ENCODE data around the gene LRRC70. TPM values are rescaled to one million over a fixed set of nuclear protein-coding genes. Genes with fewer than 3 reads are reported as not detected.
A peak's percentile ranks its signal among the peaks of the same experiment; 100 is the strongest.

The LRRC70 gene
- total and polyA plus RNA-seq, 2 of the 8 experiments (the other 6 are each of a cell fraction or from before 2014, with no cell fraction given), result 0.62 to 0.67 TPM

- TF ChIP-seq, protein P1, sequence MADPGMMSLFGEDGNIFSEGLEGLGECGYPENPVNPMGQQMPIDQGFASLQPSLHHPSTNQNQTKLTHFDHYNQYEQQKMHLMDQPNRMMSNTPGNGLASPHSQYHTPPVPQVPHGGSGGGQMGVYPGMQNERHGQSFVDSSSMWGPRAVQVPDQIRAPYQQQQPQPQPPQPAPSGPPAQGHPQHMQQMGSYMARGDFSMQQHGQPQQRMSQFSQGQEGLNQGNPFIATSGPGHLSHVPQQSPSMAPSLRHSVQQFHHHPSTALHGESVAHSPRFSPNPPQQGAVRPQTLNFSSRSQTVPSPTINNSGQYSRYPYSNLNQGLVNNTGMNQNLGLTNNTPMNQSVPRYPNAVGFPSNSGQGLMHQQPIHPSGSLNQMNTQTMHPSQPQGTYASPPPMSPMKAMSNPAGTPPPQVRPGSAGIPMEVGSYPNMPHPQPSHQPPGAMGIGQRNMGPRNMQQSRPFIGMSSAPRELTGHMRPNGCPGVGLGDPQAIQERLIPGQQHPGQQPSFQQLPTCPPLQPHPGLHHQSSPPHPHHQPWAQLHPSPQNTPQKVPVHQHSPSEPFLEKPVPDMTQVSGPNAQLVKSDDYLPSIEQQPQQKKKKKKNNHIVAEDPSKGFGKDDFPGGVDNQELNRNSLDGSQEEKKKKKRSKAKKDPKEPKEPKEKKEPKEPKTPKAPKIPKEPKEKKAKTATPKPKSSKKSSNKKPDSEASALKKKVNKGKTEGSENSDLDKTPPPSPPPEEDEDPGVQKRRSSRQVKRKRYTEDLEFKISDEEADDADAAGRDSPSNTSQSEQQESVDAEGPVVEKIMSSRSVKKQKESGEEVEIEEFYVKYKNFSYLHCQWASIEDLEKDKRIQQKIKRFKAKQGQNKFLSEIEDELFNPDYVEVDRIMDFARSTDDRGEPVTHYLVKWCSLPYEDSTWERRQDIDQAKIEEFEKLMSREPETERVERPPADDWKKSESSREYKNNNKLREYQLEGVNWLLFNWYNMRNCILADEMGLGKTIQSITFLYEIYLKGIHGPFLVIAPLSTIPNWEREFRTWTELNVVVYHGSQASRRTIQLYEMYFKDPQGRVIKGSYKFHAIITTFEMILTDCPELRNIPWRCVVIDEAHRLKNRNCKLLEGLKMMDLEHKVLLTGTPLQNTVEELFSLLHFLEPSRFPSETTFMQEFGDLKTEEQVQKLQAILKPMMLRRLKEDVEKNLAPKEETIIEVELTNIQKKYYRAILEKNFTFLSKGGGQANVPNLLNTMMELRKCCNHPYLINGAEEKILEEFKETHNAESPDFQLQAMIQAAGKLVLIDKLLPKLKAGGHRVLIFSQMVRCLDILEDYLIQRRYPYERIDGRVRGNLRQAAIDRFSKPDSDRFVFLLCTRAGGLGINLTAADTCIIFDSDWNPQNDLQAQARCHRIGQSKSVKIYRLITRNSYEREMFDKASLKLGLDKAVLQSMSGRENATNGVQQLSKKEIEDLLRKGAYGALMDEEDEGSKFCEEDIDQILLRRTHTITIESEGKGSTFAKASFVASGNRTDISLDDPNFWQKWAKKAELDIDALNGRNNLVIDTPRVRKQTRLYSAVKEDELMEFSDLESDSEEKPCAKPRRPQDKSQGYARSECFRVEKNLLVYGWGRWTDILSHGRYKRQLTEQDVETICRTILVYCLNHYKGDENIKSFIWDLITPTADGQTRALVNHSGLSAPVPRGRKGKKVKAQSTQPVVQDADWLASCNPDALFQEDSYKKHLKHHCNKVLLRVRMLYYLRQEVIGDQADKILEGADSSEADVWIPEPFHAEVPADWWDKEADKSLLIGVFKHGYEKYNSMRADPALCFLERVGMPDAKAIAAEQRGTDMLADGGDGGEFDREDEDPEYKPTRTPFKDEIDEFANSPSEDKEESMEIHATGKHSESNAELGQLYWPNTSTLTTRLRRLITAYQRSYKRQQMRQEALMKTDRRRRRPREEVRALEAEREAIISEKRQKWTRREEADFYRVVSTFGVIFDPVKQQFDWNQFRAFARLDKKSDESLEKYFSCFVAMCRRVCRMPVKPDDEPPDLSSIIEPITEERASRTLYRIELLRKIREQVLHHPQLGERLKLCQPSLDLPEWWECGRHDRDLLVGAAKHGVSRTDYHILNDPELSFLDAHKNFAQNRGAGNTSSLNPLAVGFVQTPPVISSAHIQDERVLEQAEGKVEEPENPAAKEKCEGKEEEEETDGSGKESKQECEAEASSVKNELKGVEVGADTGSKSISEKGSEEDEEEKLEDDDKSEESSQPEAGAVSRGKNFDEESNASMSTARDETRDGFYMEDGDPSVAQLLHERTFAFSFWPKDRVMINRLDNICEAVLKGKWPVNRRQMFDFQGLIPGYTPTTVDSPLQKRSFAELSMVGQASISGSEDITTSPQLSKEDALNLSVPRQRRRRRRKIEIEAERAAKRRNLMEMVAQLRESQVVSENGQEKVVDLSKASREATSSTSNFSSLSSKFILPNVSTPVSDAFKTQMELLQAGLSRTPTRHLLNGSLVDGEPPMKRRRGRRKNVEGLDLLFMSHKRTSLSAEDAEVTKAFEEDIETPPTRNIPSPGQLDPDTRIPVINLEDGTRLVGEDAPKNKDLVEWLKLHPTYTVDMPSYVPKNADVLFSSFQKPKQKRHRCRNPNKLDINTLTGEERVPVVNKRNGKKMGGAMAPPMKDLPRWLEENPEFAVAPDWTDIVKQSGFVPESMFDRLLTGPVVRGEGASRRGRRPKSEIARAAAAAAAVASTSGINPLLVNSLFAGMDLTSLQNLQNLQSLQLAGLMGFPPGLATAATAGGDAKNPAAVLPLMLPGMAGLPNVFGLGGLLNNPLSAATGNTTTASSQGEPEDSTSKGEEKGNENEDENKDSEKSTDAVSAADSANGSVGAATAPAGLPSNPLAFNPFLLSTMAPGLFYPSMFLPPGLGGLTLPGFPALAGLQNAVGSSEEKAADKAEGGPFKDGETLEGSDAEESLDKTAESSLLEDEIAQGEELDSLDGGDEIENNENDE (IDR thresholded peaks at IDR 0.05; ENCODE audit: insufficient replicate concordance, low read length), result no peak
- TF ChIP-seq HDAC2 (IDR thresholded peaks at IDR 0.05; ENCODE audit: borderline replicate concordance in 1 of 2, low read depth in 2 of 2, low read length in 2 of 2) (no peak), GABPA (IDR thresholded peaks at IDR 0.05; ENCODE audit: borderline replicate concordance, insufficient read depth, low read length) (no peak), SUZ12 (IDR thresholded peaks at IDR 0.05; ENCODE audit: low read length) (no peak), SP4 (IDR thresholded peaks at IDR 0.05; ENCODE audit: low read length) (no peak), YY1 (IDR thresholded peaks at IDR 0.05; ENCODE audit: low read depth, low read length) (peak; percentile 80), MAFK (IDR thresholded peaks at IDR 0.05; ENCODE audit: low read depth, low read length) (no peak)
- TF ChIP-seq, protein P2, sequence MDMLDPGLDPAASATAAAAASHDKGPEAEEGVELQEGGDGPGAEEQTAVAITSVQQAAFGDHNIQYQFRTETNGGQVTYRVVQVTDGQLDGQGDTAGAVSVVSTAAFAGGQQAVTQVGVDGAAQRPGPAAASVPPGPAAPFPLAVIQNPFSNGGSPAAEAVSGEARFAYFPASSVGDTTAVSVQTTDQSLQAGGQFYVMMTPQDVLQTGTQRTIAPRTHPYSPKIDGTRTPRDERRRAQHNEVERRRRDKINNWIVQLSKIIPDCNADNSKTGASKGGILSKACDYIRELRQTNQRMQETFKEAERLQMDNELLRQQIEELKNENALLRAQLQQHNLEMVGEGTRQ (IDR thresholded peaks at IDR 0.05; ENCODE audit: low read length), result no peak
Measured at GRCh38 chr5:62568800-62569432, 9.7 kb upstream of the LRRC70 start (continued).
